Measurements from ENCODE around the gene MACF1. TPM values are rescaled to one million over a fixed set of nuclear protein-coding genes. Genes with fewer than 3 reads are reported as not detected.

MACF1 gene
- polyA plus RNA-seq, 1 of the 3 experiments (the other 2 are of a cell fraction) = 37.6 TPM

DNA sequence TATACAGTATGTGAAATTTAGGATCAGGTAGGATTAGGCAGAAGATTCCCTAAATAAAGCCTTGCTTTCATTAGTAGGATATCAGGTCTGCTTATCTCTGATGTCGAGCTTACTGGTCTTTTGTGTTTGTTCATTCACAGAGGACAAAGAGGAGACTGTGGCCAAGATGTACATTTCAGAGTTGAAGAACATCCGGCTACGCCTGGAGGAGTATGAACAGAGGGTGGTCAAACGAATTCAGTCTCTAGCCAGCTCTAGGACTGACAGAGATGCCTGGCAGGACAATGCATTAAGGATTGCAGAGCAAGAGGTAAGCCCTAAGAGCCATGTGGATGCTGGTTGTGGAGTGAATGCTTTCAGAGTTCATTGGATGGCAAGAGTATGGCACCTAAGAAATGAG, 106.2 kb downstream of the MACF1 start:
- no peaks in the 10 kb centered on the region for H3K9me2 ChIP-seq
- CTCF ChIA-PET = interaction anchor here (1.7 kb wide), 1 partner anchor 52 kb away, joined by 5 read pairs; no protein-coding TSS in a partner anchor
- H3K27me3 ChIP-seq (ENCODE audit: insufficient read depth) = no peaks in the 10 kb centered on the region
- no peak overlapping the region for H3K27ac ChIP-seq (ENCODE audit: low read depth in 2 of 2, low read length in 1 of 2)
- no peak for DNase-seq
- H3K36me3 ChIP-seq (replicated peaks in 1 of 2; ENCODE audit: control insufficient read depth in 1 of 2, insufficient read depth in 2 of 2, low read length in 1 of 2) = peaks cover 47 to 80% of the 10 kb centered on the region in 2 experiments
- no peak overlapping the region for H3K4me3 ChIP-seq (ENCODE audit: low read depth in 2 of 2, low read length in 1 of 2)
- no peak overlapping the region for H3K9ac ChIP-seq
- H2AFZ ChIP-seq (ENCODE audit: low read depth) = no peak overlapping the region
- H4K20me1 ChIP-seq (ENCODE audit: insufficient read depth) = no peaks in the 10 kb centered on the region
- POLR2A ChIA-PET = no interaction called here
- TF ChIP-seq GATA2 (CRISPR knock-in tag; IDR thresholded peaks at IDR 0.05) = no peak
- TF ChIP-seq, protein P1, sequence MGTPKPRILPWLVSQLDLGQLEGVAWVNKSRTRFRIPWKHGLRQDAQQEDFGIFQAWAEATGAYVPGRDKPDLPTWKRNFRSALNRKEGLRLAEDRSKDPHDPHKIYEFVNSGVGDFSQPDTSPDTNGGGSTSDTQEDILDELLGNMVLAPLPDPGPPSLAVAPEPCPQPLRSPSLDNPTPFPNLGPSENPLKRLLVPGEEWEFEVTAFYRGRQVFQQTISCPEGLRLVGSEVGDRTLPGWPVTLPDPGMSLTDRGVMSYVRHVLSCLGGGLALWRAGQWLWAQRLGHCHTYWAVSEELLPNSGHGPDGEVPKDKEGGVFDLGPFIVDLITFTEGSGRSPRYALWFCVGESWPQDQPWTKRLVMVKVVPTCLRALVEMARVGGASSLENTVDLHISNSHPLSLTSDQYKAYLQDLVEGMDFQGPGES (IDR thresholded peaks at IDR 0.05; ENCODE audit: low read depth, low read length) = no peak
- TF ChIP-seq, protein P2, sequence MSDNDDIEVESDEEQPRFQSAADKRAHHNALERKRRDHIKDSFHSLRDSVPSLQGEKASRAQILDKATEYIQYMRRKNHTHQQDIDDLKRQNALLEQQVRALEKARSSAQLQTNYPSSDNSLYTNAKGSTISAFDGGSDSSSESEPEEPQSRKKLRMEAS (IDR thresholded peaks at IDR 0.05; ENCODE audit: low read depth) = no peak
- no peak for TF ChIP-seq FOXJ3 (CRISPR knock-in tag; IDR thresholded peaks at IDR 0.05)
- TF ChIP-seq RCOR1 (IDR thresholded peaks at IDR 0.05; ENCODE audit: low read length) = no peak
- TF ChIP-seq EZH2phosphoT487 (IDR thresholded peaks at IDR 0.05; ENCODE audit: borderline replicate concordance, low read depth) = no peak
- TF ChIP-seq, protein P3, sequence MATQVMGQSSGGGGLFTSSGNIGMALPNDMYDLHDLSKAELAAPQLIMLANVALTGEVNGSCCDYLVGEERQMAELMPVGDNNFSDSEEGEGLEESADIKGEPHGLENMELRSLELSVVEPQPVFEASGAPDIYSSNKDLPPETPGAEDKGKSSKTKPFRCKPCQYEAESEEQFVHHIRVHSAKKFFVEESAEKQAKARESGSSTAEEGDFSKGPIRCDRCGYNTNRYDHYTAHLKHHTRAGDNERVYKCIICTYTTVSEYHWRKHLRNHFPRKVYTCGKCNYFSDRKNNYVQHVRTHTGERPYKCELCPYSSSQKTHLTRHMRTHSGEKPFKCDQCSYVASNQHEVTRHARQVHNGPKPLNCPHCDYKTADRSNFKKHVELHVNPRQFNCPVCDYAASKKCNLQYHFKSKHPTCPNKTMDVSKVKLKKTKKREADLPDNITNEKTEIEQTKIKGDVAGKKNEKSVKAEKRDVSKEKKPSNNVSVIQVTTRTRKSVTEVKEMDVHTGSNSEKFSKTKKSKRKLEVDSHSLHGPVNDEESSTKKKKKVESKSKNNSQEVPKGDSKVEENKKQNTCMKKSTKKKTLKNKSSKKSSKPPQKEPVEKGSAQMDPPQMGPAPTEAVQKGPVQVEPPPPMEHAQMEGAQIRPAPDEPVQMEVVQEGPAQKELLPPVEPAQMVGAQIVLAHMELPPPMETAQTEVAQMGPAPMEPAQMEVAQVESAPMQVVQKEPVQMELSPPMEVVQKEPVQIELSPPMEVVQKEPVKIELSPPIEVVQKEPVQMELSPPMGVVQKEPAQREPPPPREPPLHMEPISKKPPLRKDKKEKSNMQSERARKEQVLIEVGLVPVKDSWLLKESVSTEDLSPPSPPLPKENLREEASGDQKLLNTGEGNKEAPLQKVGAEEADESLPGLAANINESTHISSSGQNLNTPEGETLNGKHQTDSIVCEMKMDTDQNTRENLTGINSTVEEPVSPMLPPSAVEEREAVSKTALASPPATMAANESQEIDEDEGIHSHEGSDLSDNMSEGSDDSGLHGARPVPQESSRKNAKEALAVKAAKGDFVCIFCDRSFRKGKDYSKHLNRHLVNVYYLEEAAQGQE (IDR thresholded peaks at IDR 0.05; ENCODE audit: low read depth, low read length) = no peak
- TF ChIP-seq, protein P4, sequence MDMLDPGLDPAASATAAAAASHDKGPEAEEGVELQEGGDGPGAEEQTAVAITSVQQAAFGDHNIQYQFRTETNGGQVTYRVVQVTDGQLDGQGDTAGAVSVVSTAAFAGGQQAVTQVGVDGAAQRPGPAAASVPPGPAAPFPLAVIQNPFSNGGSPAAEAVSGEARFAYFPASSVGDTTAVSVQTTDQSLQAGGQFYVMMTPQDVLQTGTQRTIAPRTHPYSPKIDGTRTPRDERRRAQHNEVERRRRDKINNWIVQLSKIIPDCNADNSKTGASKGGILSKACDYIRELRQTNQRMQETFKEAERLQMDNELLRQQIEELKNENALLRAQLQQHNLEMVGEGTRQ (IDR thresholded peaks at IDR 0.05; ENCODE audit: borderline replicate concordance, low read depth, low read length) = no peak
- H3F3A ChIP-seq (replicated peaks; ENCODE audit: insufficient read depth) = no peaks in the 10 kb centered on the region
- no peaks in the 10 kb centered on the region for H3K79me2 ChIP-seq (ENCODE audit: insufficient read depth)
- WGBS (ENCODE audit: low lambda C conversion rate) = 84% methylated on average over 4 of the region's 4 CpGs
- H3K4me1 ChIP-seq (ENCODE audit: control insufficient read depth in 1 of 2, insufficient read depth in 2 of 2, low read depth in 1 of 2, low read length in 1 of 2) = no peaks in the 10 kb centered on the region
- no peak overlapping the region for H3K4me2 ChIP-seq
- no peaks in the 10 kb centered on the region for H3K9me3 ChIP-seq

DNA sequence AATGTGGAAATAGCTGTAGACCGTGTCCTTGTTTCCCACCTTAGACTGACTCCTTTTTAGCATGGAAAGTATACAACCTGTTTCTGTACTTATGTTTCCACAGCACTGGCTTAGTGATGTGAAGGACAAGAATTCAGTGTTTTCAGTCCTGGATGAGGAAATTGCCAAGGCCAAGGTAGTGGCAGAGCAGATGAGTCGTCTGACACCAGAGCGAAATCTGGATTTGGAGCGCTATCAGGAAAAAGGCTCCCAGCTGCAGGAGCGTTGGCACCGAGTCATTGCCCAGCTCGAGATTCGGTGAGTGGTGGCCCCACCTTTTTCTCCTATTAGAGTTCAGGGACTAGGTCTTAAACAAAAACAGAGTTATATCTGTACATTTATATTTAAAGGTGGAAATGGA, 112.6 kb downstream of the MACF1 start:
- Histone ChIP-seq H3K4me2 (no peak overlapping the region), H3K4me1 (ENCODE audit: control insufficient read depth in 1 of 2, insufficient read depth in 2 of 2, low read depth in 1 of 2, low read length in 1 of 2) (peaks cover 0 to 2% of the 10 kb centered on the region in 2 experiments; a peak in 1 of 4 replicates), H3F3A (replicated peaks; ENCODE audit: insufficient read depth) (no peaks in the 10 kb centered on the region), H3K9me2 (no peaks in the 10 kb centered on the region), H3K79me2 (ENCODE audit: insufficient read depth) (no peaks in the 10 kb centered on the region), H2AFZ (ENCODE audit: low read depth) (no peak overlapping the region), H3K4me3 (ENCODE audit: low read depth in 2 of 2, low read length in 1 of 2) (no peak overlapping the region), H3K36me3 (replicated peaks in 1 of 2; ENCODE audit: control insufficient read depth in 1 of 2, insufficient read depth in 2 of 2, low read length in 1 of 2) (peaks cover 78 to 98% of the 10 kb centered on the region in 2 experiments), H3K9me3 (no peaks in the 10 kb centered on the region), H3K9ac (no peak overlapping the region), H3K27me3 (ENCODE audit: insufficient read depth) (no peaks in the 10 kb centered on the region), H4K20me1 (ENCODE audit: insufficient read depth) (no peaks in the 10 kb centered on the region), H3K27ac (ENCODE audit: low read depth in 2 of 2, low read length in 1 of 2) (no peak overlapping the region)
- POLR2A ChIA-PET = no interaction called here
- TF ChIP-seq POLR2AphosphoS5 (IDR thresholded peaks at IDR 0.05; ENCODE audit: low read depth, low read length) = no peak
- WGBS (ENCODE audit: low lambda C conversion rate) = 98% methylated on average over 8 of the region's 8 CpGs
- CTCF ChIA-PET = interaction anchor here (4.5 kb wide), 1 partner anchor 125 kb away, joined by 16 read pairs; no protein-coding TSS in a partner anchor
- no peak for DNase-seq

Data from SK-N-SH (cell line).